Pulmonary artery endothelial cell (primary cell): ENCODE measurements around the gene CPTP. TPM values are rescaled to one million over a fixed set of nuclear protein-coding genes. Genes with fewer than 3 reads are reported as not detected.
A peak's percentile ranks its signal among the peaks of the same experiment; 100 is the strongest.

Experiments
- DNase-seq: peaks from one replicate; pipeline ENCODE4 v3.0.0-alpha.2; 2011; ENCODE audit warnings: low read depth, low spot score
- total RNA-seq: library from RNA; depleted of rRNA; stranded (reverse); fragments of >200 nt; gene quantifications from 2 replicates; pipeline ENCODE4 v1.2.3, GENCODE V29; 2014

Gene CPTP
- 12.3 and 14.0 TPM in 2 replicates for total RNA-seq

DNA sequence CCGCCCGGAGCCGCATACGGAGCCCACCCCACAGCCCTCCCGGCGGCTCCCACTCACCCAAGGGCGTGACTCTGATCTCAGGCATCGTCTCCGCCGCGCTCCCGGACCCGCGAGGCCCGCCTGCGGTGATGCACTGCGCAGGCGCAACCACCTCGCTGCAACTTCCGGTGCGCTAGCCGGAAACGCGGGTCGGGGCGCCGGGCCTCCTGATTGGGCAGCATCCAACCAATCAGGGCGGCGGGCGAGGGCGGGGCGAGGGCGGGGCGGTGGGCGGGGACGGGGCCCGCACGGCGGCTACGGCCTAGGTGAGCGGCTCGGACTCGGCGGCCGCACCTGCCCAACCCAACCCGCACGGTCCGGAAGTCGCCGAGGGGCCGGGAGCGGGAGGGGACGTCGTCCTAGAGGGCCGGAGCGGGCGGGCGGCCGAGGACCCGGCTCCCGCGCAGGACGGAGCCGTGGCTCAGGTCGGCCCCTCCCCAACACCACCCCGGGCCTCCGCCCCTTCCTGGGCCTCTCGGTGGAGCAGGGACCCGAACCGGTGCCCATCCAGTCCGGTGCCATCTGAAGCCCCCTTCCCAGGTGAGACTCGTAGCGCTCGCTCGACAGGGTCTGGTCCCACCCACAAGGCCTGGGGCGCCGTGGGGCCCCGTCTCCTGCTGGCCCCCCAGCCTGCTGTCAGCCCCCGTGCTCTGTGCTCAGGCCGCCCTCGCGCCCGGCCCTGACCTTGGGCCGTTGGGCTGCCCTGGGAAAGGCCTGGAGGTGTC lies at the start of gene CPTP, which contains the start of gene INTS11:
Gene CPTP (plus strand): TSS at position 279 of the 764 bp plus-strand sequence. CDS start 2,109 bp downstream, outside the sequence.
Gene INTS11 (minus strand): TSS at position 137 of the 764 bp plus-strand sequence. CDS start 52 bp downstream, at position 85.
- DNase-seq, result peak; percentile 54

DNA sequence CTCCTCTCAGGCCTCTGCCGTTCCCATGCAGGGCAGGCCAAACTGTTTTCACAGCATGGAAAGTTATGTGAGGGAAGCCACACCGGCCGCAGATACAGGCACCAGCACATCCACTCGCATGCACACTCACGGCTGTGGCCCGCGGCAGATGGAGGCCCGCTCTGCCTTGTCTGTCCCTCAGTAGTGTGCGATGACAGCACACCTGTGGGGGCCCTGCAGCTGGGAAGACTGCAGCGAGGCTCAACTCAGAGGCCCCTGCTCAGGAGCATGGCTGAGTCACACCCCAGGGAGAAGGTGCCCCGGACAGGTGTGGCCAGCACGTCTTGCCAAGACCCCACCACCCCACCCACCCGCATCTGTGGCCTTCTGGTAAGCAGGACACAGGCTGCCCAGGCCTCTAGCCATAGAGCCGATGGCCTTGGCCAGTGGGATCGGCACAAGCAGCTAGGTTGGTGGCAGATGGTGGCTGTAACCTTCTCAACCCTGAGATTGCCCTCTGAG lies 49.6 kb upstream of the CPTP start:
- no peak for DNase-seq

DNA sequence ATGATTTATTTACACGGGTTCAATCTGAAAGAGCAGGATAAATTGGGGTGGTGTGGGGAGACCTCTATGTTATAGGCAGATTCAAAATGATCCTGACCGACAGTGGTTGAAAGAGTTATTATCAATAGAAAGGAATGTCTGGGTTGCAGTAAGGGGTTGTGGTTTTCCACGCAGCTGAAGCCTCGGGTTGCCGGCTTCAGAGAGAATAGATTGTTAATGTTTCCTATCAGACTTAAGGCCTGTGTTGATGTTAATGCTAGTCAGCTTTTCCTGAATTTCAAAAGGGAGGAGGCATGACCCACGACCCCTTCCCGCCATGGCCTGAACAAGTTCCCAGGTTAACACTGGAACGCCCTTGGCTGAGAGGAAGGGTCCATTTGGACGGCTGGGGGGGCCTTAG lies 48.8 kb upstream of the CPTP start:
- no peak for DNase-seq

DNA sequence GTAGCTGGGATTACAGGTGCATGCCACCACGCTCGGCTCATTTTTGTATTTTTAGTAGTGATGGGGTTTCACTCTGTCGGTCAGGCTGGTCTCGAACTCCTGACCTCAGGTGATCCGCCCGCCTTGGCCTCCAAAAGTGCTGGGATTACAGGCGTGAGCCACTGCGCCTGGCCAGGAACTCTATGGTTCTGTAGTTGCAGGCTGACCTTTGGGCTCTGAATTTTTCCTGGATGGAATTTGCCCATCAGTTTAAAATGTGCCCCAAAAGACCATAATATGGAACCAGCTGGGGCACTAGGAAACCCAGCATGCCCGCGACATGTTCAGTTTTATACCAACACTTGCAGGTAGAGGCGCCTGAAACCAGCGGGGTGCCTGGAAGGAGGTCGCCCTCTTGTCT lies 46.0 kb upstream of the CPTP start:
- DNase-seq, result no peak

DNA sequence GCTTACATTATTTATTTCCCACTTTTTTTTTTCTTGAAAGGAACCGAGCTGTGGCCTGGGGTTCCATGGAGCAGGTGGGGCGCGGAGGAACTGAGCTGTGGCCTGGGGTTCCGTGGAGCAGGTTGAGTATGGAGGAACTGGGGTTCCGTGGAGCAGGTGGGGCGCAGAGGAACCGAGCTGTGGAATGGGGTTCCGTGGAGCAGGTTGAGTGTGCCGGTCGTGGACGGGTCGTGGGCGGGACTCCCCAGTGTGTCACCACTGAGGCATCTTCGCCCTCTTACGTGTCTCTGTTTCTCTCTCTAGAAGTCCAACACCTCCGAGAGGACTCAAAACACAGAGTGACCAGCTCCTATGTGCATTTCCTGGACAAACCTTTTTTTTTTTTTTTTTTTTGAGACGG lies 45.6 kb upstream of the CPTP start:
- no peak for DNase-seq

DNA sequence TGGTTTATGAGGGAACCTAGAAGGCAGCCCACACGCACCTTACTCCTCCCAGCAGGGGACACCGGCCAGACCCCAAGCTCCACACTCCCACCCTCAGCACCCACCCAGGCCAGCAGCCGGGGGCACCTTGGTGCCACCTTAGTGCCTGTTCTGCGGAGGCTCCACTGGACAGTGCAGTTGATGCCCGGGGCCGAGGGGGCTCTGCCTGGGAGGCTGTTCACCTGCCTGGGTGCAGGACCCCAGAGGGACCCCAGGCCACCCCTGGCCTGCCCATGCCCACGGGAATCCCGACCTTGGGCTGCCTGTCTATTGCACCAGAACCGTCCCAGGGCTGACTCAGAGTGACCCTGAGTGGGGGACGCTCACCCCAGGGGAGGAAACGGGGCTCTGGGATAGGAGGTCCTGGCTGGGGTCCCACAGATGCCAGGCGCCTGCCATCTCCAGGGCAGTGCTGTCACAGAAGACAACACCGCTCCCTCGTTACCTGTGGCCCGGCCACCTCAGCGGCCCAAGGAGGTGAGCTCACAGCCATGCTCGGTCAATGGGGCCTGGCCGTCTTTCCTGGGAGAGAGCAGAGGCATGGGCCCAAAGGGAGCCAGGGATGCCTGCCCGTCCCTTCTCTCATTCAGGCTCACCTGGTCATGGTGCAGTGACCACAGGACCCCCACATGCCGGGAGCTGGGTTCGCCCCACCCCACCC lies 43.7 kb upstream of the CPTP start:
- no peak for DNase-seq

DNA sequence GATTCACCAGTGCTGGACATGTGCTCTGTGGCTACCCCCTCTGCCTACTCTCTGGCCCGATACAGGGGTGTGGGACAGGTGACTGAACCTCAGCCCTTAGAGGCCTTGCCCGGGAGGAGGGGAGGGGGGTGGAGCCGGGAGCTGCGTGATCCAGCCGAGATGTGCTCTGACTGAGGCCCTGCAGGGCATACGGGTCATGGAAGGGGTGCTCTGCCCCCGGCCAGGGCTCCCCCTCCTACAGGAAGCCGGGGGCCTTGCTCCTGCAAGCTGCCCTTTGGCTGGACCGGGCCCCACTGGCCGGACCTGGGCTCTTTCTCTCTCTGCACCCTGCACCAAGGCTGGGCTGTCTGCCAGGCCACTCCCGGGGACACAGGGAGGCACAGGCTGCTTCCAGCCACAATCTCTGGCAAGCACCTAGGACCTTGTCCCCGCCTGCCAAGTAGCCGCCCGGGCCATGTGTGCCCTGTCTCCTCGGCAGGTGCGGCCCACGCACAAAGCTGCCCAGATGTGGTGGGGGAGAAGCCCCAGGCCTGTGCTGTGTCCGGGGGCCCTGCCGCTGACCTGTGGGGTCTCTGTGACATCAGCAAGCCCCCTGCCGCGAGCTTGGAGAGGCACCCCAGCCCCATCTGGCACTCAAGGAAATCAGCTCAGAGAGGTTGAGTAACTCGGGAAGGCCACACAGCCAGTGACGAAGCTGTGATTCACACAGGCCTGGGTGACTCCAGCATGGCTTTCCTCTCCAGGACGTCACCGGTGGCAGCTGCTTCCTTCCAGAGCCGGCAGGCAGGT lies 42.9 kb upstream of the CPTP start:
- DNase-seq, result peak; percentile 33

DNA sequence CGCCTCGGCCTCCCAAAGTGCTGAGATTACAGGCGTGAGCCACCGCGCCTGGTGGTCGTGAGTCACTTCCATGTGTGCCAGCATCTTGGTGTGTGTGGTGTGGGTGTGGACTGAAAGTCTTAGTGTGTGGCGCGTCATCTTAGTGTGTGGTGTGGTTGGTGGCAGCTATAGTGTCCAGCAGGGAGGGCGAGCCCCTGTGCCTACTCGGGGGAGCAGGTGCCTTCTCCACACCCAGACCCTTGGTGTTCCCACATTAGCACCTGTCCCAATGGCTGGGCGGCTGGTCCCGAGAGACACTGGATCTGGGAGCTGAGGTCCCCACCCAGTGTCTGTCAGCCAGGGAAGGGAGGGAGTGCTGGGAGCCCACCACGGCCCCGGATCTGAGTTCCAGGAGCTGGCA lies 41.6 kb upstream of the CPTP start:
- no peak for DNase-seq

DNA sequence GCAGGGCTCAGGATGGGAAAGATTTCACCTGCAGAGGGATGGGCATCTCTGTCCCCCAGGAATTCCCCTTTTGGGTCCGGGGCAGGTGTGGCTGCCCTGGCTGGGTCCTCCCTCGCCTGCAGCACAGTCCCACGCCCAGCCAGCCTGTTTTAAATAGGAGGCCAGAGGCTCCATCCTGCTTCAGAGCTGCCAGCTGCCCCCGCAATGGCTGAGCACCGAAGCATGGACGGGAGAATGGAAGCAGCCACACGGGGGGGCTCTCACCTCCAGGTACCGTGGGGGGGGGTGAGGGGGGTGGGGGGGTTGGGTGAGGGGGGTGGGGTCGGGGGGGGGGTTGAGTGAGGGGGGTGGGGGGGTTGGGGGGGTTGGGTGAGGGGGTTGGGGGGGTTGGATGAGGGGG lies 40.8 kb upstream of the CPTP start:
- DNase-seq, result no peak

DNA sequence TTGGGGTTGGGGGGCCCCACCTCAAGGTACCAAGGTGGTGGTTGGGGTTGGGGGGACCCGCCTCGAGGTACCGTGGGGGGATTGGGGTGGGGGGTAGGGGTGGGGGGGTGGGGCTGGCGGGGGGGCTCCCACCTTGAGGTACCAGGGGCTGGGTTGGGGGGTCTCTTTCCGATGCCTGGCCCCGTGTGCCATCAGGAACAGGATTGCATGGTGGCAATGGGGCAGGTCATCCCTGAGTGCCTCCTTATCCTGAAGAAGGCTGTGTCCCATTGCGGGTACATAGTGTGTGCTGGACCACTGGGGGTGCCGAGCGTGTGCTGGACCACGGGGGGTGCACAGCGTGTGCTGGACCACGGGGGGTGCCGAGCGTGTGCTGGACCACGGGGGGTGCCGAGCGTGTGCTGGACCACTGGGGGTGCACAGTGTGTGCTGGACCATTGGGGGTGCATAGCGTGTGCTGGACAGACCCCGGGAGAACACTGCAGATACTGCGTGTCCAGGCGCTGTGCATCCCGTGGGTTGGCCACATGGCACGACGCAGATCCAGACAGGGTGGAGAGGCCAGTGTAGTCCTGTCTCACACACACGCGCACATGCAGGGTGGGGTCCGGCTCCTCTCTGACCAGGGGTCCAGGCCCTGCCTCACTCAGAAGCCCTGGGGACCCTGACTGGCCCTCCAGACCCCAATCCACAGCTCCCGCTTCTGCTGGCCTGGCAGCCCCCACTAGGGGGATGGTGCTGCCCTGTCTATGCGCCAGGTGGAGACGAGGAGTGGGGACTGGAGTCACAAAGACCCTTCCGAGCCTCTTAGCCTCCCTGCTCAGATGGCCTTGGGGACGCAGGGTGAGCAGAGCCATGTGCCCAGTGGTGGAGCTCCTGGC lies 40.1 kb upstream of the CPTP start:
- DNase-seq, result no peak

DNA sequence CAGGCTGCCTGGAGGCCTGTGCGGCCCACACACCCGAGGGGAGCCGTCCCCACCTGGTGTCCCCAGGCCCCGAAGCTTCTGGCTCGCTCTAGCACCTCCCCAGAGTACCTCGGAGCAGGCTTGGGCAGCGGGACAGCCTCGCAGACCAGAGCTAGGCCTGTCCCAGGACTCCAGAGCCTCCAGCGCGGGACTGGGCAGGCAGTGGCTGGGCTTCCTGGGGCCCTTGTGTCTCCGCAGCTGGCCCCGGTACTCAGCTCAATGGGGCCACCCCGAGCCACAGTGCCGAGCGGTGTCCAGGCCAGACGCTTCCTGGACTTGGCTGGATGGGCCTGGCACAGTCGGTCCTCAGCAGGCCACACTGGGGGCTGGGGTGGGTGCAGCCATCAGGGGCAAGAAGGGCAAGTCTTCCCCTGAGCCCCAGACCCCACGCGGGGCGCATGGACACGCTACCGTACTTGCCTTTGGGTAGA lies 39.5 kb upstream of the CPTP start:
- no peak for DNase-seq

DNA sequence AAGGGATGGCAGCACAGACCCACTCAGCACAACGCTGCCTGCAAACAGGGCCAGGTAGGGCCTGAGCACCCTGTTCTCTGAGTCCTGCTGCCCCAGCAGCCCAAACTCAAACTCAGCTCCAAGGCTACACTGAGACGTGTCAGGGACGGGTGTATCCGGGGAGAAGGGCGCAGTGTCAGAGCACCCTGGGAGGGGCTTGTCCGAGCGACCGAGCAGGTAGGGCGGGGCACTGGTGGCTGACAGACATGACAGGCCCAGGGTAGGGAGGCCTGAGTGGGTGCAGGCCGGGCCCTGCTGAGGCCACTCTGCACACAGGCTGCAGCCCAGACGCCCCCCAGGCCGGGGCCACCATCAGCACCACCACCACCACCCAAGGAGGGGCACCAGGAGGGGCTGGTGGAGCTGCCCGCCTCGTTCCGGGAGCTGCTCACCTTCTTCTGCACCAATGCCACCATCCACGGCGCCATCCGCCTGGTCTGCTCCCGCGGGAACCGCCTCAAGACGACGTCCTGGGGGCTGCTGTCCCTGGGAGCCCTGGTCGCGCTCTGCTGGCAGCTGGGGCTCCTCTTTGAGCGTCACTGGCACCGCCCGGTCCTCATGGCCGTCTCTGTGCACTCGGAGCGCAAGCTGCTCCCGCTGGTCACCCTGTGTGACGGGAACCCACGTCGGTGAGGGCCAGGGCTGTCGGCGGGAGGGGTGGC lies 38.8 kb upstream of the CPTP start:
- no peak for DNase-seq

DNA sequence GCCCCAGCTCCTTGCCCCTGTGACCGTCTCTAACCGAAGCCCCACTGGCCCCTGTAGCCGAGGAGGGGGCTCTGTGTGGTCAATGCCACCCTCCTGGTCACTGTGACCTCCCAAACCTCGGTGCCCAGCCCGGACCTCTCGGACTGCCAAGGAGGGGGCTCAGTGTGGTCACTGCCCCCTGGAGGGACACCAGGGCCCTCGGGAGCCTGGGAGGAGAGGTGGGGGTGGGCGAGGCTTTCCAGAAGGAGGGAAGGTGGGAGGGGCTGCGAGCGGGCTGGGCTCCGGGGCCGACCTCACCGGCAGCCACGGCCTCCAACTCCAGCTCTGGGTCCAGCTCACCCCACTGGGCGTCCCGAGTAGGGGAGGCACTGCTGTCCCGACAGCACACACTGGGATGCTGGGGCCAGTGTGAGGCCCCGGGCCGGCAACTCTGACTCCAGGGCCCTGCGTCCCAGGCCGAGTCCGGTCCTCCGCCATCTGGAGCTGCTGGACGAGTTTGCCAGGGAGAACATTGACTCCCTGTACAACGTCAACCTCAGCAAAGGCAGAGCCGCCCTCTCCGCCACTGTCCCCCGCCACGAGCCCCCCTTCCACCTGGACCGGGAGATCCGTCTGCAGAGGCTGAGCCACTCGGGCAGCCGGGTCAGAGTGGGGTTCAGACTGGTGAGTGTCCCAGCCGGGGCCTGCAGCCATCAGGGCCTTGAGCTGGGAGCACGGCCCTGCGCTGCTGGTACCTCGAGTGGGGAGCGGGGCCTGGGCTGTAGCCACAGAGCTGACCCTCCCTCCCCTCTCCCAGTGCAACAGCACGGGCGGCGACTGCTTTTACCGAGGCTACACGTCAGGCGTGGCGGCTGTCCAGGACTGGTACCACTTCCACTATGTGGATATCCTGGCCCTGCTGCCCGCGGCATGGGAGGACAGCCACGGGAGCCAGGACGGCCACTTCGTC lies 38.0 kb upstream of the CPTP start:
- no peak for DNase-seq

DNA sequence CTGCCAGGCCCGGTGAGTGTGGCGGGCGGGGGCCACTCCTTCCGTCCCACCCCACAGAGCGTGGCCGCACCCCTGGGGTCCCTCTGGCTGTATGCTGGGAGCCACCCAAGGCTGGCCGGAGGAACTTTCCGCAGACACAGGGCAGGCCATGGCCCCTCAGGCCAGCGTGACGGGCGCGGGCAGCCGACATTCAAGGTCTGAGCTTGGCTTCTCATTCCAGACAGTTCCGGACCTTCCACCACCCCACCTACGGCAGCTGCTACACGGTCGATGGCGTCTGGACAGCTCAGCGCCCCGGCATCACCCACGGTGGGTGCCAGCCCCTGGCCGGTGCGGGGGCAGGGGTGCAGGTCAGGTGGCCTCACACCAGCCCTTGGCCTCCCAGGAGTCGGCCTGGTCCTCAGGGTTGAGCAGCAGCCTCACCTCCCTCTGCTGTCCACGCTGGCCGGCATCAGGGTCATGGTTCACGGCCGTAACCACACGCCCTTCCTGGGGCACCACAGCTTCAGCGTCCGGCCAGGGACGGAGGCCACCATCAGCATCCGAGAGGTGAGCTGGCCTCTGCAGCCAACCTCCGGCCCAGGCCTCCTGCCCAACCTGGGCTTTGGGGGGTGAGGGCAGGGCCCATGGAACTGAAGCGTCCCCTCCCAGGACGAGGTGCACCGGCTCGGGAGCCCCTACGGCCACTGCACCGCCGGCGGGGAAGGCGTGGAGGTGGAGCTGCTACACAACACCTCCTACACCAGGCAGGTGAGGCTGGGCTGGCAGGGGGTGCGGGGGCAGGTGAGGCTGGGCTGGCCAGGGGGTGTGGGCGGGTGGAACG lies 37.1 kb upstream of the CPTP start:
- DNase-seq, result no peak

DNA sequence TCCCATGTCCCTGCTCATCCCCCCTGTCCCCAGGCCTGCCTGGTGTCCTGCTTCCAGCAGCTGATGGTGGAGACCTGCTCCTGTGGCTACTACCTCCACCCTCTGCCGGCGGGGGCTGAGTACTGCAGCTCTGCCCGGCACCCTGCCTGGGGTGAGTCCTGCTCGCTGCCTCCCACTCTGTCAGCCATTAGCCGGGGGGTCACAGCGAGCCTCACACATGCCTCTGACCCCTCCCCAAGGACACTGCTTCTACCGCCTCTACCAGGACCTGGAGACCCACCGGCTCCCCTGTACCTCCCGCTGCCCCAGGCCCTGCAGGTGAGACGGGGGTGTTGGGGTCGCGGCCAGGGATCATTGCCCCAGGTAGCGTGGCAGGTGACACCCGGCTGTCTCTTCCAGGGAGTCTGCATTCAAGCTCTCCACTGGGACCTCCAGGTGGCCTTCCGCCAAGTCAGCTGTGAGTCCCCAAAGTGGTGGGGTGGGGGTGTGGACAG lies 34.3 kb upstream of the CPTP start:
- DNase-seq, result no peak

DNA sequence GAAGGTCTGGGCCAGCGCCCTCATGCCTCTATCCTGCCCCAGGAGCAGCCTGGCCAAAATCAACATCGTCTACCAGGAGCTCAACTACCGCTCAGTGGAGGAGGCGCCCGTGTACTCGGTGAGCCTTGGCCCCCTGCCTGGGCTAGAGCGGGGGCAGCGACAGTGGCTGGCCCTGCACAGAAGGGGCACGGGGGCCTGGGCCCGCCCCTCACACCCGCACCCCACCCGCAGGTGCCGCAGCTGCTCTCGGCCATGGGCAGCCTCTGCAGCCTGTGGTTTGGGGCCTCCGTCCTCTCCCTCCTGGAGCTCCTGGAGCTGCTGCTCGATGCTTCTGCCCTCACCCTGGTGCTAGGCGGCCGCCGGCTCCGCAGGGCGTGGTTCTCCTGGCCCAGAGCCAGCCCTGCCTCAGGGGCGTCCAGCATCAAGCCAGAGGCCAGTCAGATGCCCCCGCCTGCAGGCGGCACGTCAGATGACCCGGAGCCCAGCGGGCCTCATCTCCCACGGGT lies 33.5 kb upstream of the CPTP start:
- DNase-seq, result no peak

DNA sequence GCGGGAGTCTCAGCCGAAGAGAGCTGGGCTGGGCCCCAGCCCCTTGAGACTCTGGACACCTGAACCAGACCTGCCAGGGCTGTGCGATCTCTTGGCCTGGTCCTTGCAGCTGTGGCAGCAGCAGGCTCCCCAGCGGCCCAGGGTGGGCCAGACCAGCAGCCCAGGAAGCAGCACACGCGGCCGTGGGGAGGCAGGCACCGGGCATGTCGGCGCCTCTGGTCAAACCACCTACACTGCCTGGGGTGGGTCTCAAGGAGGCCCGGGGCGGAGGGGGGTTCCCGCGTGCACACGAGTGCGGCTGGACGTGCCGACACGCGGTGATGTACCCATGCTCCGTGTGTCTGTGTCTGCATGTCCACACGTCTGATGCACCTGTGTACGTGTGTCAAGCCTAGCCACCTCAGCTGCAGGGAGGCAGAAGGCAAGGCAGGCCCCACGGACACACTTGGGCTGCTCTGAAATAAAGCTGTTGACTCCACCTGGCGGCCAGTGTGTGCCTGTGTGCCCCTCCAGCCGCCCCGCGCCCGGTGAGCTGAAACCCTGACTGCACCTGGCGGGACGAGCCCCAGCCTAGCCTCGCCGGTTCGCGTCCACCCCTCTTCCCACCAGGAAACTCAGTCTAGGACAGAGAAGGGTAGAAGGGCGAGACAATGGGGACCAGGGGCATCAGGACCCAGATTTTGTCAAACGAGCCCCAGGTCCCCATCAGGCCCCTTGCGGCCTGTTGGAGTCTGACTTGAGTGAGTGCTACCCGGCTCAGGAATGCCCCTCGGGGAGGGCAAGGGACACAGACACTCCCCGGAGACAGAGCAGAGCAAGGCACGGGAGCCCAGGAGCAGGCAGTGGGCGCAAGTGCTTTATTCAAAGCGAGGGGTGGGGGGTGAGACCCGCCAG lies 32.8 kb upstream of the CPTP start:
- no peak for DNase-seq
